ENCODE measurements around the gene P2RX4. TPM values are rescaled to one million over a fixed set of nuclear protein-coding genes. Genes with fewer than 3 reads are reported as not detected.

The P2RX4 gene
- total RNA-seq, 1 experiment from 2014 or later: 21.0 TPM

DNA sequence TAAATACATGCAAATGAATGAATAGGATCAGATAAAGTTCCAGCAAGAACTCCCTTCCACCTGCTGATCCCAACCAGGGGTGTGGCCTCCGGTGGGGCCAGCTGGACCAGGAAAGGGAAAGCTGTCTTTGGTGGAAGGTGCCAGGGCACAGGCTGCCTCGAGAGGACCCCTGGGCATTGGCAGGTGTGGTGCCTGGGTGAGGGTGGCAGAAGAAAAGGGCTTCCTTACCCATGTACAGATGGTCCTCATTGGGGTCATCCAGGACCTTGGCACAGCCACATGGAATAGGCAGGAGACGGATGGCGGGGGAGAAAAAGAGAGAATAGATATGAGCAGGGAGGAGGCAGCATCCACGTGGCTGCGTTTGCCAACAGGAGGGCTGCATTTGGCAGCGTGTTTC, 50.2 kb downstream of the P2RX4 start:
- no peak overlapping the region for H3K4me3 ChIP-seq
- H3F3A ChIP-seq (ENCODE audit: insufficient read depth, low read depth): no peaks in the 10 kb centered on the region
- no peaks in the 10 kb centered on the region for H3K36me3 ChIP-seq (ENCODE audit: low read depth)
- no peaks in the 10 kb centered on the region for H3K9me2 ChIP-seq (ENCODE audit: insufficient read depth)
- TF ChIP-seq CTCF (conservative IDR thresholded peaks at IDR 0.05): no peak
- TF ChIP-seq EZH2 (IDR thresholded peaks at IDR 0.05; ENCODE audit: low read depth): no peak
- no peak overlapping the region for H3K27ac ChIP-seq
- no peak overlapping the region for H3K4me2 ChIP-seq
- H4K20me1 ChIP-seq (ENCODE audit: insufficient read depth): no peaks in the 10 kb centered on the region
- H3K9me3 ChIP-seq (ENCODE audit: insufficient read depth, low read depth): no peaks in the 10 kb centered on the region
- H3K79me2 ChIP-seq (ENCODE audit: low read depth): no peaks in the 10 kb centered on the region
- H3K4me1 ChIP-seq (replicated peaks; ENCODE audit: insufficient read depth): no peaks in the 10 kb centered on the region
- POLR2A ChIA-PET (ENCODE audit: unreplicated experiment): no interaction called here
- no peaks in the 10 kb centered on the region for H3K27me3 ChIP-seq (ENCODE audit: insufficient read depth, low read depth)
- intact Hi-C loops (cut with micrococcal nuclease; ENCODE audit: unreplicated experiment): no loop called here
- CTCF ChIA-PET: no interaction called here
- H2AFZ ChIP-seq: no peak overlapping the region
- no TSS peak for BruUV-seq (replicated peaks)
- no peak for DNase-seq

- Histone ChIP-seq H2AFZ (no peak overlapping the region), H3K27ac (no peak overlapping the region), H3K4me1 (replicated peaks; ENCODE audit: insufficient read depth) (no peaks in the 10 kb centered on the region), H3K27me3 (ENCODE audit: insufficient read depth, low read depth) (no peaks in the 10 kb centered on the region), H3K4me3 (no peak overlapping the region), H3K9me2 (ENCODE audit: insufficient read depth) (no peaks in the 10 kb centered on the region), H3K79me2 (ENCODE audit: low read depth) (no peaks in the 10 kb centered on the region), H3K9me3 (ENCODE audit: insufficient read depth, low read depth) (no peaks in the 10 kb centered on the region), H3K4me2 (no peak overlapping the region), H3K36me3 (ENCODE audit: low read depth) (no peaks in the 10 kb centered on the region), H3F3A (ENCODE audit: insufficient read depth, low read depth) (no peaks in the 10 kb centered on the region), H4K20me1 (ENCODE audit: insufficient read depth) (no peaks in the 10 kb centered on the region)
- CTCF ChIA-PET: no interaction called here
- DNase-seq: no peak
- POLR2A ChIA-PET (ENCODE audit: unreplicated experiment): no interaction called here
- intact Hi-C loops (cut with micrococcal nuclease; ENCODE audit: unreplicated experiment): no loop called here
- no peak for TF ChIP-seq EZH2 (IDR thresholded peaks at IDR 0.05; ENCODE audit: low read depth)
- TF ChIP-seq CTCF (conservative IDR thresholded peaks at IDR 0.05): no peak
- no TSS peak for BruUV-seq (replicated peaks)
Measured at GRCh38 chr12:121261398-121261797, 51.5 kb downstream of the P2RX4 start.

DNA sequence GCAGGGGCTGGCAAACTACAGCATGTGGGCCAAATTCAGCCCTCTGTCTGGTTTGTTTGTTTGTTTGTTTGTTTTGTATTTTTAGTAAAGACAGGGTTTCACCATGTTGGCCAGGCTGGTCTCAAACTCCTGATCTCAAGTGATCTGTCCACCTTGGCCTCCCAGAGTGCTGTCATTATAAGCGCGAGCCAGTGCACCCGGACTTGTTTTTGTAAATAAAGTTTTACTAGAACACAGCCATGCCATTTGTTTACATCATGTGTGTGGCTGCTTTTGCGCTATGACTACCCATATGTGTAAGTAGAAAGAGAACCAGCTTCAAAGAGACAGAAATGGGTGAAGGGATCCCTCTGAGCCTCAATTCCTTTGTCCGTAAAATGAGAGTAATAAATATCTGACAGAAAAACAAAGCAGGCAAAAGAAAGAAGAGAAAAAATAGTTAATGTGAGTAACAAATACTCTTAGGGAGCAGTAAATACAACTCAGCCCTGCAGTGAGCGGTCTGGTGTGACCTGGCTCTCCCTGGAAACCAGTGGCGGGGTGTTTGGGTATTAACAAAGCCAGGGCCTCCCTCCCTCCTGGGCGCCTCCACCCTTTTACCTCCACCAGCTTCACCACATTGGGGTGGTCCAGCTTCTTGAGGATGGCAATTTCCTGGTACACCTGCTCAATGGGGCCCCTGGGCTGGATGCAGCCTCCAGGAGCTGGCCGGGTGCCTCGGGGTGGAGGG, 53.4 kb downstream of the P2RX4 start:
- no peak overlapping the region for H3K27ac ChIP-seq
- no peaks in the 10 kb centered on the region for H3K4me1 ChIP-seq (replicated peaks; ENCODE audit: insufficient read depth)
- no peak overlapping the region for H3K4me3 ChIP-seq
- no peaks in the 10 kb centered on the region for H3K27me3 ChIP-seq (ENCODE audit: insufficient read depth, low read depth)
- no peak overlapping the region for H2AFZ ChIP-seq
- BruUV-seq (replicated peaks): no TSS peak
- TF ChIP-seq EZH2 (IDR thresholded peaks at IDR 0.05; ENCODE audit: low read depth) (no peak), CTCF (conservative IDR thresholded peaks at IDR 0.05) (no peak)
- ChIA-PET CTCF (no interaction called here), POLR2A (ENCODE audit: unreplicated experiment) (no interaction called here)
- no peaks in the 10 kb centered on the region for H3K79me2 ChIP-seq (ENCODE audit: low read depth)
- no peaks in the 10 kb centered on the region for H4K20me1 ChIP-seq (ENCODE audit: insufficient read depth)
- H3F3A ChIP-seq (ENCODE audit: insufficient read depth, low read depth): no peaks in the 10 kb centered on the region
- no peaks in the 10 kb centered on the region for H3K36me3 ChIP-seq (ENCODE audit: low read depth)
- H3K9me2 ChIP-seq (ENCODE audit: insufficient read depth): no peaks in the 10 kb centered on the region
- intact Hi-C loops (cut with micrococcal nuclease; ENCODE audit: unreplicated experiment): no loop called here
- no peak overlapping the region for H3K4me2 ChIP-seq
- no peak for DNase-seq
- no peaks in the 10 kb centered on the region for H3K9me3 ChIP-seq (ENCODE audit: insufficient read depth, low read depth)

Measured in PC-9 (cell line).